ENCODE measurements around the gene ADORA2A.

GRCh38 chr22:24389680-24390079 is 37.7 kb upstream of the ADORA2A start:
- no peak for TF ChIP-seq CTCF (IDR thresholded peaks at IDR 0.05)
- TF ChIP-seq POLR2A (IDR thresholded peaks at IDR 0.05): no peak
